ENCODE measurements around the gene ZPR1.

ZPR1 gene

GRCh38 chr11:116731097-116731761 is 56.6 kb downstream of the ZPR1 start:
- H3K4me3 ChIP-seq (ENCODE audit: low read depth, low read length), result no peak overlapping the region
- no peak for TF ChIP-seq CTCF (IDR thresholded peaks at IDR 0.05; ENCODE audit: low read depth, low read length, missing control alignments)
- in situ Hi-C loops (cut with HindIII; ENCODE audit: low sequenced_read_pairs), result no loop called here
- no peak for DNase-seq (ENCODE audit: low read depth)

DNA sequence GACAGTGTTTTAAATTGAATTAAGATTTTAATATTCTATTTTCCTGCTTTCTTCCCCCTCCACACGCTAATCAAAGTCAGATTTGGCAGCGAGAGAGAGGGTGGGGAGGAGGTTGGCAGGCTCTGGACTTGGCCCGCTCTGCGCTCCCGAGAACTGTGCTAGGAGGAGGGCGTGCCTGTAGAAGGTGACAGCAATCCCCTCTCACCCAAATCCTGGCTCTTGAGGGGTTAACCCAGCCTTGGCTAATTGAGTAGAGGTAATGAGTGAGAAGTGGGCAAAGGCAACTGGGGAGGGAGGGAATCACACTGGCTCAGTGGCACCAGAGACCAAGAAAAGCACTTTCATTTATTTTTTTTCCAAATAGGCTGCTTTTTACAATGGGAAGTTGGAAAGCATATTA is 57.2 kb downstream of the ZPR1 start:
- no peak for TF ChIP-seq CTCF (IDR thresholded peaks at IDR 0.05; ENCODE audit: low read depth, low read length, missing control alignments)
- no peak for DNase-seq (ENCODE audit: low read depth)
- no peak overlapping the region for H3K4me3 ChIP-seq (ENCODE audit: low read depth, low read length)
- in situ Hi-C loops (cut with HindIII; ENCODE audit: low sequenced_read_pairs), result no loop called here

DNA sequence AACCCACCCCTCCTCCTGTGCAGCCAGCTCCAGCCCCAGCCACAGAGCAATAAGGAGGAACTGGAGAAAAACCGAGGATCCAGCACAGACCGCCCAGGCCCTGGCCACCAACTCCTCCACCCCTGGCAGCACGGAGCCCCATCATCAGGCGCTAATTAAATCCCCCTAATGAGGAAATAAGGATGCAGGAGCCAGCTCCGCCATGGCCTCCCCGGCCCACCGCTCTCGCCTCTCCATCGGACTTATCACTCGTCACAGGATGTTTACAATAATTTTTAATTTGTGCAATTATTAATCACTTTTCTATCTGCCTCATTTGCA is 57.6 kb downstream of the ZPR1 start:
- no peak for DNase-seq (ENCODE audit: low read depth)
- in situ Hi-C loops (cut with HindIII; ENCODE audit: low sequenced_read_pairs), result no loop called here
- H3K4me3 ChIP-seq (ENCODE audit: low read depth, low read length), result no peak overlapping the region
- no peak for TF ChIP-seq CTCF (IDR thresholded peaks at IDR 0.05; ENCODE audit: low read depth, low read length, missing control alignments)

DNA sequence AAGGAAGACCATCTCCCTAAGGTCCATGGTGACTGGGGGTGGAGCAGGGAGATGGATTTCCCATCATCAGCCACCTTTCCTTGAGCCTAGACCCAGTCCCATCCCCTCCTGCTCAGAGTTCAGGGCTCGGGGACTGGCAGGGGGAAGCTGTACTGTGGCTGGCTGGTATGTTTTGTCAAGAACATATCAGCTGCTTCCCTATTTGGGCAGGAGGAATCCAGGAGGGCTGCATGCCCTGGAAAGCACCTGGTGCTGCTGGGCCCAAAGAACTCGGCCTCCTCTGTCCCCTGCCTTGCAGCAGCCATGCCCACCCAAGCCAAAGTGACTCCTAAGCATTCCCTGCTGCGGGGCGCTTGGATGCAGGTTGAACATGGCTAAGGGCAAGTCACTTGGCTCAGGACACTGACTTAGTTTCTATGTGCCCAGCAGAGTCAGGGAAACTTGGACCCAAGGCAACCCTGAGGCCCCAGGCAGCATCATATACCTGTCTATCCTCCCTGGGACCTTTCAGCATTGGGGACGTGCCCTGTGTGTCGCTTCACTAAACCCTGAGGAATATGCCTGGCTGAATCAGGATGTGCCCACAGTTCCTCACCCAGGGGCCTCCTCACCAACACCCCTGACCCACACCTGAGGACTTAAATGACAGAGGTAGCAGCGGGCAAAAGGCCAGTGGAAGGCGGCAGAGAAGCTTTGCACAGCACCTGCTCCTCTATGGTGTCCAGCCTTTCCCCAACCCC is 58.2 kb downstream of the ZPR1 start:
- H3K4me3 ChIP-seq (ENCODE audit: low read depth, low read length), result no peak overlapping the region
- no peak for DNase-seq (ENCODE audit: low read depth)
- no peak for TF ChIP-seq CTCF (IDR thresholded peaks at IDR 0.05; ENCODE audit: low read depth, low read length, missing control alignments)
- in situ Hi-C loops (cut with HindIII; ENCODE audit: low sequenced_read_pairs), result no loop called here

DNA sequence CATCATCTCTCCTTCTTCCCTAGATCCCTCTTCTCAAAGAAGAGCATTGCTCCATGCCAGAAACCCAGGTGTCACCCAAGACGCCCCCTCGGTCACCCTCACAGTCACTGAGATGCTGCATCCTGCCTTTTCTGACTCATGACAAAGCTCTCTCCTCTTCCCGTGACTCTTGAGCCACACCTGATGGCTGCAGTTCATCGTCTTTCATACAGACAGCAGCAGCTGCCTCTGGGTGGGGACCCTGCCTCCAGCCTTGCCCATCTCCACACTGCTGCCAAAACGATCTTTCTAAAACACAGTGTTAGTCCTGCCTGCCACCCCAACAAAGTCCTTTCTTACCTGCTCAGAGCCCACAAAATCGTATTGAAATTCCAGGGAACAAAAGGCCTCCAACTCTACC is 59.8 kb downstream of the ZPR1 start:
- DNase-seq (ENCODE audit: low read depth), result no peak
- H3K4me3 ChIP-seq (ENCODE audit: low read depth, low read length), result no peak overlapping the region
- no peak for TF ChIP-seq CTCF (IDR thresholded peaks at IDR 0.05; ENCODE audit: low read depth, low read length, missing control alignments)
- in situ Hi-C loops (cut with HindIII; ENCODE audit: low sequenced_read_pairs), result no loop called here

- no peak for DNase-seq (ENCODE audit: low read depth)
- TF ChIP-seq CTCF (IDR thresholded peaks at IDR 0.05; ENCODE audit: low read depth, low read length, missing control alignments), result no peak
- in situ Hi-C loops (cut with HindIII; ENCODE audit: low sequenced_read_pairs), result no loop called here
Measured at GRCh38 chr11:116725434-116726221, 62.2 kb downstream of the ZPR1 start.

More at GRCh38 chr11:116725434-116726221, 62.2 kb downstream of the ZPR1 start:
- H3K4me3 ChIP-seq (ENCODE audit: low read depth, low read length), result no peak overlapping the region

Data from astrocyte of the cerebellum (primary cell).